ENCODE data around the gene IDE.

IDE gene

GRCh38 chr10:92530891-92531535 lies 42.9 kb downstream of the IDE start:
- in situ Hi-C loops (cut with HindIII; ENCODE audit: low sequenced_read_pairs): no loop called here
- no peak for DNase-seq (ENCODE audit: low read depth)
- H3K4me3 ChIP-seq (ENCODE audit: low read depth, low read length): no peak overlapping the region
- TF ChIP-seq CTCF (IDR thresholded peaks at IDR 0.05; ENCODE audit: low read depth, low read length, missing control alignments): no peak

DNA sequence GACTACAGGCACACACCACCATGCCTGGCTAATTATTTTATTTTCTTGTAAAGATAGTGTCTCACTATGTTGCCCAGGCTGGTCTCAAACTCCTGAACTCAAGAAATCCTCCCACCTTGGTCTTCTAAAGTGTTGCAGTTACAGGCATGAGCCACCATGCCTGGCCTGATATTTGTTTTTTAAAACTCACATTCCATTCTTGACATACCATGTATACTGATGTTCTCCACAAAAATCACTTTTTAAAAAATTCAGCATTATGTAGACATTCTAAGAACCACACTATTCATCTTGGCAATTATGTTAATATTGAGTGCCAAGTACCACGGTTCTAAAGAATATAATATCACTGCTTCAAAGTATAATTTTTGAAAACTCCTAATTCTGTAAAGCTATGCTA lies 43.5 kb downstream of the IDE start:
- TF ChIP-seq CTCF (IDR thresholded peaks at IDR 0.05; ENCODE audit: low read depth, low read length, missing control alignments): no peak
- in situ Hi-C loops (cut with HindIII; ENCODE audit: low sequenced_read_pairs): no loop called here
- no peak overlapping the region for H3K4me3 ChIP-seq (ENCODE audit: low read depth, low read length)
- DNase-seq (ENCODE audit: low read depth): peak; percentile 18

GRCh38 chr10:92527716-92528115 lies 46.2 kb downstream of the IDE start:
- no peak for TF ChIP-seq CTCF (IDR thresholded peaks at IDR 0.05; ENCODE audit: low read depth, low read length, missing control alignments)
- H3K4me3 ChIP-seq (ENCODE audit: low read depth, low read length): no peak overlapping the region
- in situ Hi-C loops (cut with HindIII; ENCODE audit: low sequenced_read_pairs): no loop called here
- no peak for DNase-seq (ENCODE audit: low read depth)

DNA sequence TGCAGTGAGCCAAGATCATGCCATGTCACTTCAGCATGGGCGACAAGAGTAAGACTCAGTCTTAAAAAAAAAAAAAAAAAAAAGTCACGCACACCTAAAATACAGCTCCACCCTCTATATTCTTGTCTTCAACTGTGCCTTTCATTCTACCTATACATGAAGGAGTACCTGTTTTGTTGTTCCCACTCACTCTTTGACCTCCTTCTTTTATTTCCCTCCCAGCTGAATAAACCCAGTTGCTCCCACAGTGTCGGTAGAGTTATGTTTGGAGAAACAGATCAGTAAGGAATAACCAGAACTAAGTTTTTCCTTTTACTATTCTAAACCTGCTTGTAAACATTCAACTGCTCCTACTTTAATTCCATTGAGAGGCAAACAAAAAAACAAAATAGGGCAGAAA lies 50.3 kb downstream of the IDE start:
- in situ Hi-C loops (cut with HindIII; ENCODE audit: low sequenced_read_pairs): no loop called here
- H3K4me3 ChIP-seq (ENCODE audit: low read depth, low read length): no peak overlapping the region

DNA sequence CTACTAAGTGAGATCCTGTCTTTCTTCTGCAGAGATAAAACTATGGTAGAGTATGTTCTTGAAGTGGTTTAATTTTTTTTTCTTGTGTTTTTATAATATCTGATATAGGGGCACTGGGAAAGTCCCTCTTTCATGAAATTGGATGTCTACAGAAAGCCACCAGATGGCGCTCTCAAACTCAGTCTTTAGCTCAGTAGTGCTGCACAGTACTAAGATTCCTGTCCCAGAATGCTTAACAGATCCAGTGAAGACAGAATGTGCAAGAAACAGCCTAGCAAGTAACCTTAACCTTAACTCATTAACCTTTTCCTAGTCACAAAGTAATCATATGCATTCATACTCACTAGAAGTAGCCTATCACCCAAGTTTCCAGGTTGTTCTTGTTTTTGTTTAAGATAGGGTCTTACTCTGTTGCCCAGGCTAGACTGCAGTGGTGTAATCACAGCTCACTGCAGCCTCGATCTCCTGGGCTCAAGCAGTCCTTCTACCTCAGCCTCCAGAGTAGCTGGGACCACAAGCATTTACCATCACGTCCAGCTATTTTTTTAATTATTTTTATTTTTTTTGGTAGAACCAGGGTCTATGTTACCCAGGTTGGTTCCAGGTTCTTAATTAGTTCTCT lies 56.7 kb downstream of the IDE start:
- peak; percentile 78 for DNase-seq (ENCODE audit: low read depth)
- peak; percentile 75 for TF ChIP-seq CTCF (IDR thresholded peaks at IDR 0.05; ENCODE audit: low read depth, low read length, missing control alignments)
- in situ Hi-C loops (cut with HindIII; ENCODE audit: low sequenced_read_pairs): no loop called here
- no peak overlapping the region for H3K4me3 ChIP-seq (ENCODE audit: low read depth, low read length)

More for the DNA sequence above, 50.3 kb downstream of the IDE start:
- no peak for TF ChIP-seq CTCF (IDR thresholded peaks at IDR 0.05; ENCODE audit: low read depth, low read length, missing control alignments)
- no peak for DNase-seq (ENCODE audit: low read depth)

- no peak for TF ChIP-seq CTCF (IDR thresholded peaks at IDR 0.05; ENCODE audit: low read depth, low read length, missing control alignments)
- in situ Hi-C loops (cut with HindIII; ENCODE audit: low sequenced_read_pairs): no loop called here
- DNase-seq (ENCODE audit: low read depth): no peak
- no peak overlapping the region for H3K4me3 ChIP-seq (ENCODE audit: low read depth, low read length)
Observed at GRCh38 chr10:92508866-92509265, 65.0 kb downstream of the IDE start.

Measured in astrocyte of the cerebellum (primary cell).